ENCODE data around the gene ACTR8. TPM values are rescaled to one million over a fixed set of nuclear protein-coding genes. Genes with fewer than 3 reads are reported as not detected.

Gene ACTR8
- total RNA-seq, 1 experiment from 2014 or later = 47.5 TPM

- no peaks in the 10 kb centered on the region for H3K9me3 ChIP-seq (ENCODE audit: low read length)
- ChIA-PET POLR2A (ENCODE audit: unreplicated experiment) (no interaction called here), CTCF (no interaction called here)
- intact Hi-C loops (cut with micrococcal nuclease) = no loop called here
- DNase-seq (no peak), ATAC-seq (no peak)
- H3K4me3 ChIP-seq (ENCODE audit: low read length) = no peak overlapping the region
- no peak overlapping the region for H3K4me2 ChIP-seq (ENCODE audit: low read length)
- H3F3A ChIP-seq (ENCODE audit: low read length, unreplicated experiment) = no peaks in the 10 kb centered on the region
- no peak overlapping the region for H2AFZ ChIP-seq (ENCODE audit: low read length)
- H3K79me2 ChIP-seq (ENCODE audit: low read length) = no peaks in the 10 kb centered on the region
- no peaks in the 10 kb centered on the region for H4K20me1 ChIP-seq (ENCODE audit: low read length)
- no peak overlapping the region for H3K9ac ChIP-seq (ENCODE audit: low read length)
- H3K27me3 ChIP-seq (ENCODE audit: low read length) = peaks cover 41% of the 10 kb centered on the region
- no TSS peak for BruUV-seq (replicated peaks)
- H3K36me3 ChIP-seq (ENCODE audit: low read depth, low read length) = no peaks in the 10 kb centered on the region
- H3K4me1 ChIP-seq (ENCODE audit: insufficient read depth, low read length) = no peaks in the 10 kb centered on the region
- TF ChIP-seq EZH2phosphoT487 (IDR thresholded peaks at IDR 0.05; ENCODE audit: borderline replicate concordance, low read length) (no peak), CTCF (conservative IDR thresholded peaks at IDR 0.05; ENCODE audit: low read depth, low read length) (no peak), EZH2 (IDR thresholded peaks at IDR 0.05; ENCODE audit: low read length, unreplicated experiment) (no peak)
- no peak overlapping the region for H3K27ac ChIP-seq (ENCODE audit: low read length)
- H3K9me2 ChIP-seq (replicated peaks; ENCODE audit: low read length) = no peaks in the 10 kb centered on the region
Observed at GRCh38 chr3:53902711-53903110, 20.8 kb upstream of the ACTR8 start.

- Histone ChIP-seq H3K79me2 (ENCODE audit: low read length) (no peaks in the 10 kb centered on the region), H2AFZ (ENCODE audit: low read length) (no peak overlapping the region), H3K9me3 (ENCODE audit: low read length) (no peaks in the 10 kb centered on the region), H3K27me3 (ENCODE audit: low read length) (peaks cover 42% of the 10 kb centered on the region), H3F3A (ENCODE audit: low read length, unreplicated experiment) (no peaks in the 10 kb centered on the region), H3K4me3 (ENCODE audit: low read length) (no peak overlapping the region), H3K36me3 (ENCODE audit: low read depth, low read length) (no peaks in the 10 kb centered on the region), H3K4me2 (ENCODE audit: low read length) (no peak overlapping the region), H3K4me1 (ENCODE audit: insufficient read depth, low read length) (no peaks in the 10 kb centered on the region), H3K9me2 (replicated peaks; ENCODE audit: low read length) (no peaks in the 10 kb centered on the region), H4K20me1 (ENCODE audit: low read length) (no peaks in the 10 kb centered on the region), H3K9ac (ENCODE audit: low read length) (no peak overlapping the region), H3K27ac (ENCODE audit: low read length) (no peak overlapping the region)
- TF ChIP-seq EZH2 (IDR thresholded peaks at IDR 0.05; ENCODE audit: low read length, unreplicated experiment) = no peak
- TF ChIP-seq EZH2phosphoT487 (IDR thresholded peaks at IDR 0.05; ENCODE audit: borderline replicate concordance, low read length) = no peak
- TF ChIP-seq CTCF (conservative IDR thresholded peaks at IDR 0.05; ENCODE audit: low read depth, low read length) = no peak
- CTCF ChIA-PET = no interaction called here
- BruUV-seq (replicated peaks) = no TSS peak
- ATAC-seq = no peak
- POLR2A ChIA-PET (ENCODE audit: unreplicated experiment) = no interaction called here
- DNase-seq = no peak
- intact Hi-C loops (cut with micrococcal nuclease) = no loop called here
Observed at GRCh38 chr3:53902067-53902466, 20.1 kb upstream of the ACTR8 start.

DNA sequence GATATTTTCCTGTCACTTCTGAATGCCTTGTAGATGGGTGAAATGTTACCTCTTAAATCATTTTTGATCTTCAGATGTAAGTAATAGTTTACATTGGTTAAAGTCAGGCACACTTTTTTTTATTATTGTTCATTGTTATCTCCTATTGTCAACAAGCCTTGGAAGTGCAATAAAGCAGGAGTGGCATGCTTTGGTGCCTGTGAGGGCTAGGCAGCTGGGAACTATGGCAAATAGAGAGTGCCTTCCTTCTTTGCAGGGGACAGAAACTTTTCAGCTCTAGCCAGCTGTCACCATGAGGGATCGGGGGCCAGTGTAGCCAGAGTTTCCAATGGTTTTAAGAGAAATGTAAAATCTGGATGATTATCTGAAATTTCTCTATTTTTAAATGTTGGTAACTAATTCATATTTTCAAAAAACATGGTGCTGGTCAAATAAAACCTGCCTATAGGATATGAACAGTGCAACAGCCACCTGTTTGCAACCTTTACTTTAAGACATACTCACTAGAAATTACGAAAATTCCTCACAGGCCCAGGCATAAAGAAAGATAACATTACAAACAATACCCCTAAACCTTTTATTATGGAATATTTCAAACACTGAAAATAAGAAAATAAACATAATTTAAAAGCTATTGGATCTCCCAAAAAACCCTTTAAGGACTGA lies 18.8 kb upstream of the ACTR8 start:
- DNase-seq = no peak
- no peaks in the 10 kb centered on the region for H3K9me2 ChIP-seq (replicated peaks; ENCODE audit: low read length)
- ChIA-PET POLR2A (ENCODE audit: unreplicated experiment) (no interaction called here), CTCF (no interaction called here)
- peaks cover 46% of the 10 kb centered on the region for H3K27me3 ChIP-seq (ENCODE audit: low read length)
- BruUV-seq (replicated peaks) = no TSS peak
- no peak for ATAC-seq
- H3K79me2 ChIP-seq (ENCODE audit: low read length) = no peaks in the 10 kb centered on the region
- no peak overlapping the region for H2AFZ ChIP-seq (ENCODE audit: low read length)
- H3K9me3 ChIP-seq (ENCODE audit: low read length) = no peaks in the 10 kb centered on the region
- H3K4me3 ChIP-seq (ENCODE audit: low read length) = no peak overlapping the region
- H3K9ac ChIP-seq (ENCODE audit: low read length) = no peak overlapping the region
- no peak overlapping the region for H3K27ac ChIP-seq (ENCODE audit: low read length)
- intact Hi-C loops (cut with micrococcal nuclease) = no loop called here
- H3F3A ChIP-seq (ENCODE audit: low read length, unreplicated experiment) = no peaks in the 10 kb centered on the region
- no peaks in the 10 kb centered on the region for H3K36me3 ChIP-seq (ENCODE audit: low read depth, low read length)
- H3K4me1 ChIP-seq (ENCODE audit: insufficient read depth, low read length) = no peaks in the 10 kb centered on the region
- TF ChIP-seq EZH2 (IDR thresholded peaks at IDR 0.05; ENCODE audit: low read length, unreplicated experiment) = no peak
- no peak for TF ChIP-seq EZH2phosphoT487 (IDR thresholded peaks at IDR 0.05; ENCODE audit: borderline replicate concordance, low read length)
- no peak for TF ChIP-seq CTCF (conservative IDR thresholded peaks at IDR 0.05; ENCODE audit: low read depth, low read length)
- H4K20me1 ChIP-seq (ENCODE audit: low read length) = no peaks in the 10 kb centered on the region
- H3K4me2 ChIP-seq (ENCODE audit: low read length) = no peak overlapping the region

Measured in PC-3 (cell line).